HepG2 (cell line): ENCODE measurements around the gene MAPK1. TPM values are rescaled to one million over a fixed set of nuclear protein-coding genes. Genes with fewer than 3 reads are reported as not detected.

Source experiments
- ATAC-seq: fragments of 200-7000 bp; cut with Tn5 transposase; 3 replicates; pipeline ENCODE4 v1.9.1; 2020; ENCODE audit warnings: mild to moderate bottlenecking, moderate library complexity
- BruUV-seq: library from RNA; stranded (reverse); fragments of 400-500 nt; replicated peaks from 2 replicates; lab custom pipeline; 2021; lab: Mats Ljungman, UMichigan
- CTCF ChIA-PET: fragments of 300-600 bp; formaldehyde crosslinking; extraction: SDS; loops from one replicate; lab custom pipeline; 2021; ENCODE audit warnings: low total read pairs, inconsistent platforms, low intra/inter-chr PET ratio; lab: Yijun Ruan, JAX
- POLR2A ChIA-PET: fragments of 350-600 bp; sonication (Branson Sonifier 250); formaldehyde crosslinking; loops from one replicate; lab custom pipeline; 2020; ENCODE audit warnings: antibody characterized with exemption, inconsistent platforms; lab: Yijun Ruan, JAX
- DNase-seq: peaks from one replicate; pipeline ENCODE4 v3.0.0-alpha.2; 2015; ENCODE audit warnings: low spot score
- FAIRE-seq: peaks from 3 replicates; lab custom pipeline; 2011; peaks lifted over from hg19 to GRCh38; lab: Jason Lieb, UNC
- H2AFZ ChIP-seq: one replicate; pipeline ENCODE4 v1.6.1; 2011; ENCODE audit warnings: low read length, inconsistent platforms
- H3K27ac ChIP-seq: fragments of 300-600 bp; 3 replicates; pipeline ENCODE4 v1.8.0; 2011; ENCODE audit warnings: mixed run types, mild to moderate bottlenecking, mixed read lengths, low read length, inconsistent platforms; ENCODE audit not compliant: insufficient read depth; ENCODE audit errors: extremely low read length
- H3K27me3 ChIP-seq, 2 experiments: fragments of 200-600 bp in 1 of 2; 2 replicates in 1 of 2; 3 replicates in 1 of 2; pipeline versions ENCODE4 v1.6.0 to v1.8.0; 2011; ENCODE audit warnings: low read length in 2 of 2, mild to moderate bottlenecking in 2 of 2, moderate library complexity in 2 of 2, inconsistent platforms in 1 of 2; ENCODE audit not compliant: insufficient read depth in 2 of 2, control insufficient read depth in 1 of 2
- H3K36me3 ChIP-seq, 2 experiments: fragments of 200-600 bp in 1 of 2; replicated peaks in 1 of 2; 2 replicates in 1 of 2; 3 replicates in 1 of 2; pipeline versions ENCODE4 v1.5.1 to v1.8.0; 2011; ENCODE audit warnings: low read length in 2 of 2, inconsistent platforms in 1 of 2; ENCODE audit not compliant: insufficient read depth in 2 of 2, control insufficient read depth in 1 of 2
- H3K4me1 ChIP-seq: 2 replicates; pipeline ENCODE4 v1.5.1; 2012; ENCODE audit warnings: low read length, inconsistent platforms; ENCODE audit not compliant: insufficient read depth
- H3K4me2 ChIP-seq: 2 replicates; pipeline ENCODE4 v1.6.0; 2011; ENCODE audit warnings: low read depth, low read length, inconsistent platforms
- H3K4me3 ChIP-seq, 3 experiments: fragments of 200-600 bp in 1 of 3; sonication (generic), shearing (Covaris generic) in 1 of 3; replicated peaks in 1 of 3; 2 replicates each; pipeline ENCODE4 v1.5.1; 2011 to 2016; ENCODE audit warnings: low read length in 3 of 3, inconsistent platforms in 2 of 3, low read depth in 2 of 3, mild to moderate bottlenecking in 2 of 3, control low read depth in 1 of 3, mixed read lengths in 1 of 3; ENCODE audit not compliant: insufficient read depth in 1 of 3
- H3K79me2 ChIP-seq: one replicate; pipeline ENCODE4 v1.6.1; 2011; ENCODE audit warnings: low read length, inconsistent platforms; ENCODE audit not compliant: insufficient read depth
- H3K9ac ChIP-seq: 2 replicates; pipeline ENCODE4 v1.6.0; 2011; ENCODE audit warnings: mild to moderate bottlenecking, low read depth, low read length, inconsistent platforms; ENCODE audit not compliant: insufficient read depth
- H3K9me3 ChIP-seq: 2 replicates; pipeline ENCODE4 v1.5.1; 2012; ENCODE audit warnings: mild to moderate bottlenecking, low read length
- H4K20me1 ChIP-seq: 2 replicates; pipeline ENCODE4 v1.6.0; 2011; ENCODE audit warnings: inconsistent platforms, mild to moderate bottlenecking, low read length, moderate library complexity; ENCODE audit not compliant: insufficient read depth
- ESRRA ChIP-seq: sonication (generic); formaldehyde crosslinking; IDR thresholded peaks from 2 replicates; pipeline ENCODE4 v1.5.1; 2020; ENCODE audit warnings: mild to moderate bottlenecking, low read depth, missing genetic modification reagents
- HOXA3 ChIP-seq: sonication (generic); formaldehyde crosslinking; IDR thresholded peaks from 2 replicates; pipeline ENCODE4 v1.5.0; 2020; ENCODE audit warnings: missing genetic modification reagents
- JUN ChIP-seq: sonication (generic); formaldehyde crosslinking; IDR thresholded peaks from 2 replicates; pipeline ENCODE4 v1.4.0; 2020; ENCODE audit warnings: mild to moderate bottlenecking, missing genetic modification reagents
- ONECUT2 ChIP-seq: sonication (generic); formaldehyde crosslinking; IDR thresholded peaks from 2 replicates; pipeline ENCODE4 v1.4.0; 2020; ENCODE audit warnings: missing genetic modification reagents
- PHF21A ChIP-seq: sonication (generic); formaldehyde crosslinking; IDR thresholded peaks from 2 replicates; pipeline ENCODE4 v1.5.0; 2020; ENCODE audit warnings: mild to moderate bottlenecking, missing genetic modification reagents
- RBM22 ChIP-seq: fragments of 200-400 bp; formaldehyde crosslinking; optimal IDR thresholded peaks from 2 replicates; pipeline ENCODE3; 2017; ENCODE audit warnings: mild to moderate bottlenecking, low read length, moderate library complexity
- RXRB ChIP-seq: IDR thresholded peaks from 2 replicates; pipeline ENCODE4 v1.6.1; 2016; ENCODE audit warnings: borderline replicate concordance, missing genetic modification reagents, missing compliant biosample characterization
- SMAD3 ChIP-seq: sonication (generic); formaldehyde crosslinking; IDR thresholded peaks from 2 replicates; pipeline ENCODE4 v1.4.0; 2020; ENCODE audit warnings: missing genetic modification reagents
- SOX13 ChIP-seq, 3 experiments: fragments of 450-650 bp in 1 of 3; sonication (generic) in 1 of 3; formaldehyde crosslinking in 1 of 3; IDR thresholded peaks in 2 of 3; conservative IDR thresholded peaks in 1 of 3; 2 replicates each; pipeline versions ENCODE4 v1.5.0 to v1.6.1; 2016 to 2020; ENCODE audit warnings: antibody characterized with exemption in 1 of 3, mild to moderate bottlenecking in 1 of 3, missing compliant biosample characterization in 1 of 3, missing genetic modification reagents in 1 of 3, moderate library complexity in 1 of 3
- TEAD2 ChIP-seq: sonication (generic); formaldehyde crosslinking; IDR thresholded peaks from 2 replicates; pipeline ENCODE4 v1.9.0; 2021; ENCODE audit warnings: missing genetic modification reagents
- TMF1 ChIP-seq: sonication (generic); formaldehyde crosslinking; IDR thresholded peaks from 2 replicates; pipeline ENCODE4 v1.8.1; 2022; ENCODE audit warnings: low read depth, missing genetic modification reagents
- ZBTB7A ChIP-seq: sonication (generic); formaldehyde crosslinking; IDR thresholded peaks from 2 replicates; pipeline ENCODE4 v1.8.0; 2022; ENCODE audit warnings: mild to moderate bottlenecking, missing genetic modification reagents
- ZNF282 ChIP-seq: fragments of 450-650 bp; IDR thresholded peaks from 2 replicates; pipeline ENCODE4 v1.6.1; 2018; ENCODE audit not compliant: partially characterized antibody
- WGBS: methylation state at CpG from one replicate; pipeline ENCODE4 v1.1.6; 2017; ENCODE audit warnings: low lambda C conversion rate; 5-methylcytosine and 5-hydroxymethylcytosine counted together
- in situ Hi-C: cut with HindIII; loops from 2 replicates; pipeline ENCODE4 v1.10.0; 2017; ENCODE audit warnings: low pct_unique_long_range_greater_than_20kb; ENCODE audit not compliant: extremely low pct_ligation_motif_present
- intact Hi-C: fragments of 100-400 bp; cut with micrococcal nuclease; formaldehyde crosslinking; loops from one replicate; pipeline ENCODE4 v1.10.0; 2022; ENCODE audit not compliant: unreplicated experiment
- polyA plus RNA-seq, 8 experiments: library from polyadenylated mRNA; depleted of rRNA in 3 of 8; stranded (reverse) in 7 of 8; unstranded in 1 of 8; fragments of >200 nt; fragmentation: Illumina TruSeq in 4 of 8; extraction: Trizol in 4 of 8; gene quantifications; 2 replicates each; pipeline versions ENCODE4 v1.2.1 to v1.2.3, GENCODE V29; 2011 to 2016; ENCODE audit warnings: low read depth in 4 of 8, missing spikeins in 1 of 8, mixed read lengths in 1 of 8; ENCODE audit not compliant: insufficient read depth in 1 of 8
- total RNA-seq, 5 experiments: library from RNA; depleted of rRNA; stranded (reverse); fragments of >200 nt; fragmentation: Illumina TruSeq; extraction: Trizol; gene quantifications; 2 replicates each; pipeline ENCODE4 v1.2.3, GENCODE V29; 2016; ENCODE audit warnings: low read depth in 1 of 5
- TF ChIP-seq, protein P1 (sequence below): sonication (generic); formaldehyde crosslinking; conservative IDR thresholded peaks from 2 replicates; pipeline ENCODE4 v1.8.0; 2022; ENCODE audit warnings: missing genetic modification reagents
- TF ChIP-seq, protein P2 (sequence below): sonication (generic); formaldehyde crosslinking; IDR thresholded peaks from 2 replicates; pipeline ENCODE4 v1.4.0; 2020; ENCODE audit warnings: missing genetic modification reagents
- TF ChIP-seq, protein P3 (sequence below): sonication (generic); formaldehyde crosslinking; IDR thresholded peaks from 2 replicates; pipeline ENCODE4 v1.8.1; 2023; ENCODE audit warnings: missing genetic modification reagents, mild to moderate bottlenecking, borderline replicate concordance
- TF ChIP-seq, protein P4 (sequence below): sonication (generic); formaldehyde crosslinking; IDR thresholded peaks from 2 replicates; pipeline ENCODE4 v1.5.0; 2020; ENCODE audit warnings: missing genetic modification reagents, mild to moderate bottlenecking, borderline replicate concordance

MAPK1 gene
- total and polyA plus RNA-seq, 2 of the 13 experiments (the other 11 are each of a cell fraction or from before 2014, with no cell fraction given) = 107 to 114 TPM

DNA sequence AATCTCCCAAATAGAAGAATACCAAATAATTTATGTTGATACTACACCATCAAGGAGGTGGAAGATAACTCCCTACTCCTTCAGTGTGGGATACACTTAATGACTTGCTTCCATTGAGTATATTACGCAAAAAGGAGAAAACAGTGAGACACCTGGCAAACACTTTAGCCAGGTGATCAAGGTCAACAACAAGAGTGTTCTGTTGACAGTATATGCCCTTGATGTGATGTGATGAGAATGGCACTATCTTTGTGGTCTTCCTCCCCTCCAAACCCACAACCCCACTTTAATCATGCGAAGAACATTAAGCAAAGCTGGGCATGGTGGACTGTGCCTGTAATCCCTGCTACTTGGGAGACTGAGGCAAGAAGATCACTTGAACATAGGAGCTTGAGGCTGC, 26.0 kb downstream of the MAPK1 start:
- Histone ChIP-seq H3K36me3 (peaks cover 0 to 13% of the 10 kb centered on the region in 2 experiments; a peak in 2 of 5 replicates), H4K20me1 (peaks cover 50% of the 10 kb centered on the region)

DNA sequence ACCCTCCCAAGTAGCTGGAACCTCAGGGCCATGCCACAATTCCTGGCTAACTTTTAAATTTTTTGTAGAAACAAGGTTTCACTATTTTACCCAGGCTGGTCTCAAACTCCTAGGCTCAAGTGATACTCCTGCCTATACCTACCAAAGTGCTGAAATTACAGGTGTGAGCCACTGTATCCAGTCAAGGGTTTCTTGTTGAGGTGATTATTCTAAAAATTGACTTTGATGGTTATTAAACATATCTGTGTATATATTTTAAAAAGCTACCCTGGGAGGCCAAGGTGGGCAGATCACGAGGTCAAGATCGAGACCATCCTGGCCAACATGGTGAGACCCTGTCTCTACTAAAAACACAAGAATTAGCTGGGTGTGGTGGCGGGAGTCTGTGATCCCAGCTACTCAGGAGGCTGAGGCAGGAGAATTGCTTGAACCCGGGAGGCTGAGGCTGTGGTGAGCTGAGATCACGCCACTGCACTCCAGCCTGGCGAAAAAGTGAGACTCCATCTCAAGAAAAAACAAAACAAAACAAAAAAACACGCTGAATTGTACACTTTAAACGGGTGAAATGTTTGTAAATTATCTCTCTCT, 27.1 kb downstream of the MAPK1 start:
- H2AFZ ChIP-seq = no peak overlapping the region
- no peak overlapping the region for H3K4me2 ChIP-seq
- no peak for ATAC-seq
- no peaks in the 10 kb centered on the region for H3K9me3 ChIP-seq
- TF ChIP-seq ZNF282 (no peak), RXRB (CRISPR knock-in tag) (no peak), HOXA3 (no peak), SMAD3 (no peak), ONECUT2 (CRISPR knock-in tag) (no peak), TMF1 (no peak), JUN (CRISPR knock-in tag) (no peak), TEAD2 (CRISPR knock-in tag) (no peak), PHF21A (CRISPR knock-in tag) (no peak), ZBTB7A (no peak)
- TF ChIP-seq, protein P1, sequence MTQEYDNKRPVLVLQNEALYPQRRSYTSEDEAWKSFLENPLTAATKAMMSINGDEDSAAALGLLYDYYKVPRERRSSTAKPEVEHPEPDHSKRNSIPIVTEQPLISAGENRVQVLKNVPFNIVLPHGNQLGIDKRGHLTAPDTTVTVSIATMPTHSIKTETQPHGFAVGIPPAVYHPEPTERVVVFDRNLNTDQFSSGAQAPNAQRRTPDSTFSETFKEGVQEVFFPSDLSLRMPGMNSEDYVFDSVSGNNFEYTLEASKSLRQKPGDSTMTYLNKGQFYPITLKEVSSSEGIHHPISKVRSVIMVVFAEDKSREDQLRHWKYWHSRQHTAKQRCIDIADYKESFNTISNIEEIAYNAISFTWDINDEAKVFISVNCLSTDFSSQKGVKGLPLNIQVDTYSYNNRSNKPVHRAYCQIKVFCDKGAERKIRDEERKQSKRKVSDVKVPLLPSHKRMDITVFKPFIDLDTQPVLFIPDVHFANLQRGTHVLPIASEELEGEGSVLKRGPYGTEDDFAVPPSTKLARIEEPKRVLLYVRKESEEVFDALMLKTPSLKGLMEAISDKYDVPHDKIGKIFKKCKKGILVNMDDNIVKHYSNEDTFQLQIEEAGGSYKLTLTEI (CRISPR knock-in tag) = no peak
- TF ChIP-seq, protein P2, sequence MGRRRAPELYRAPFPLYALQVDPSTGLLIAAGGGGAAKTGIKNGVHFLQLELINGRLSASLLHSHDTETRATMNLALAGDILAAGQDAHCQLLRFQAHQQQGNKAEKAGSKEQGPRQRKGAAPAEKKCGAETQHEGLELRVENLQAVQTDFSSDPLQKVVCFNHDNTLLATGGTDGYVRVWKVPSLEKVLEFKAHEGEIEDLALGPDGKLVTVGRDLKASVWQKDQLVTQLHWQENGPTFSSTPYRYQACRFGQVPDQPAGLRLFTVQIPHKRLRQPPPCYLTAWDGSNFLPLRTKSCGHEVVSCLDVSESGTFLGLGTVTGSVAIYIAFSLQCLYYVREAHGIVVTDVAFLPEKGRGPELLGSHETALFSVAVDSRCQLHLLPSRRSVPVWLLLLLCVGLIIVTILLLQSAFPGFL (CRISPR knock-in tag) = no peak
- TF ChIP-seq, protein P3, sequence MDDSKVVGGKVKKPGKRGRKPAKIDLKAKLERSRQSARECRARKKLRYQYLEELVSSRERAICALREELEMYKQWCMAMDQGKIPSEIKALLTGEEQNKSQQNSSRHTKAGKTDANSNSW (CRISPR knock-in tag) = no peak
- TF ChIP-seq, protein P4, sequence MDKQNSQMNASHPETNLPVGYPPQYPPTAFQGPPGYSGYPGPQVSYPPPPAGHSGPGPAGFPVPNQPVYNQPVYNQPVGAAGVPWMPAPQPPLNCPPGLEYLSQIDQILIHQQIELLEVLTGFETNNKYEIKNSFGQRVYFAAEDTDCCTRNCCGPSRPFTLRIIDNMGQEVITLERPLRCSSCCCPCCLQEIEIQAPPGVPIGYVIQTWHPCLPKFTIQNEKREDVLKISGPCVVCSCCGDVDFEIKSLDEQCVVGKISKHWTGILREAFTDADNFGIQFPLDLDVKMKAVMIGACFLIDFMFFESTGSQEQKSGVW (CRISPR knock-in tag) = no peak
- TF ChIP-seq, all 625 proteins: peak for 0
- ChIA-PET POLR2A (no interaction called here), CTCF (no interaction called here)
- 93% methylated on average over 8 of the region's 8 CpGs for WGBS
- Histone ChIP-seq H3K9ac (no peak overlapping the region), H3K4me1 (peaks cover 60% of the 10 kb centered on the region), H3K4me3 (no peak overlapping the region), H3K27me3 (no peaks in the 10 kb centered on the region), H4K20me1 (peaks cover 45% of the 10 kb centered on the region), H3K27ac (no peak overlapping the region), H3K79me2 (peaks cover 85% of the 10 kb centered on the region), H3K36me3 (peaks cover 0 to 13% of the 10 kb centered on the region in 2 experiments; a peak in 2 of 5 replicates)
- in situ Hi-C loops (no loop called here), intact Hi-C loops (no loop called here)
- DNase-seq (no peak), FAIRE-seq (no peak)
- no TSS peak for BruUV-seq

More for the DNA sequence above, 26.0 kb downstream of the MAPK1 start:
- WGBS = 100% methylated on average over 2 of the region's 2 CpGs
- Histone ChIP-seq H3K79me2 (peaks cover 86% of the 10 kb centered on the region), H3K4me1 (peaks cover 57% of the 10 kb centered on the region), H2AFZ (no peak overlapping the region), H3K27ac (no peak overlapping the region), H3K4me2 (no peak overlapping the region), H3K9ac (no peak overlapping the region)
- BruUV-seq = no TSS peak
- CTCF ChIA-PET = no interaction called here
- TF ChIP-seq SOX13 (IDR thresholded peaks at IDR 0.05) (no peak), SOX13 (CRISPR knock-in tag; conservative IDR thresholded peaks at IDR 0.05 in 1 of 2, IDR thresholded peaks at IDR 0.05 in 1 of 2) (peak in 1 of 2 experiments; percentile 36; a peak in 1 of 4 replicates), RBM22 (peak; percentile 15), ESRRA (no peak)
- TF ChIP-seq, all 625 proteins: peak for 2
- intact Hi-C loops (no loop called here), in situ Hi-C loops (no loop called here)
- FAIRE-seq = no peak
- Histone ChIP-seq H3K27me3 (no peaks in the 10 kb centered on the region), H3K9me3 (no peaks in the 10 kb centered on the region), H3K4me3 (no peak overlapping the region)
- POLR2A ChIA-PET = no interaction called here
- peak; percentile 24 for DNase-seq
- ATAC-seq = no peak
